K562 (cell line): ENCODE measurements around the gene NECTIN4. TPM values are rescaled to one million over a fixed set of nuclear protein-coding genes. Genes with fewer than 3 reads are reported as not detected.

Experiments
- ATAC-seq: fragments of 200-7000 bp; cut with Tn5 transposase; 3 replicates; pipeline ENCODE4 v1.9.1; 2020; ENCODE audit warnings: moderate library complexity
- BruUV-seq: library from RNA; stranded (reverse); fragments of 400-500 nt; replicated peaks from 2 replicates; lab custom pipeline; 2021; lab: Mats Ljungman, UMichigan
- CTCF ChIA-PET: fragments of 300-600 bp; formaldehyde crosslinking; extraction: SDS; loops from one replicate; lab custom pipeline; 2021; ENCODE audit warnings: low intra/inter-chr PET ratio; lab: Yijun Ruan, JAX
- POLR2A ChIA-PET: fragments of 300-600, 350-650 bp; sonication (Branson Sonifier 250); formaldehyde crosslinking; extraction: SDS; loops from one replicate; lab custom pipeline; 2021; ENCODE audit warnings: antibody characterized with exemption, inconsistent platforms; lab: Yijun Ruan, JAX
- DNase-seq, 4 experiments: peaks; one replicate each; pipeline versions ENCODE4 v3.0.0 to v3.0.0-alpha.2; 2011 to 2018; ENCODE audit warnings: low spot score in 3 of 4, mixed read lengths in 3 of 4; ENCODE audit errors: extremely low read depth in 1 of 4
- FAIRE-seq: peaks from 2 replicates; lab custom pipeline; 2011; peaks lifted over from hg19 to GRCh38; lab: Jason Lieb, UNC
- H2AFZ ChIP-seq: 2 replicates; pipeline ENCODE4 v1.6.0; 2011; ENCODE audit warnings: low read depth, low read length, control low read depth, inconsistent platforms
- H3K27ac ChIP-seq: fragments of 200-600 bp; 3 replicates; pipeline ENCODE4 v1.8.0; 2011; ENCODE audit warnings: low read depth, mild to moderate bottlenecking, control low read depth, inconsistent platforms, low read length, moderate library complexity, mixed read lengths; ENCODE audit errors: extremely low read depth
- H3K27me3 ChIP-seq, 2 experiments: fragments of 300-600 bp in 1 of 2; 2 replicates in 1 of 2; 3 replicates in 1 of 2; pipeline versions ENCODE4 v1.6.0 to v1.8.0; 2011; ENCODE audit warnings: inconsistent platforms in 2 of 2, low read length in 2 of 2, mild to moderate bottlenecking in 1 of 2, mixed read lengths in 1 of 2, moderate library complexity in 1 of 2; ENCODE audit not compliant: control insufficient read depth in 2 of 2, insufficient read depth in 2 of 2
- H3K36me3 ChIP-seq: fragments of 300-600 bp; 3 replicates; pipeline ENCODE4 v1.8.0; 2011; ENCODE audit warnings: mild to moderate bottlenecking, low read length, inconsistent platforms; ENCODE audit not compliant: control insufficient read depth, insufficient read depth
- H3K4me1 ChIP-seq, 2 experiments: fragments of 200-600 bp in 1 of 2; replicated peaks in 1 of 2; 2 replicates in 1 of 2; 3 replicates in 1 of 2; pipeline versions ENCODE4 v1.5.1 to v1.8.0; 2011; ENCODE audit warnings: inconsistent platforms in 2 of 2, low read length in 2 of 2, mild to moderate bottlenecking in 1 of 2, mixed read lengths in 1 of 2, moderate library complexity in 1 of 2; ENCODE audit not compliant: control insufficient read depth in 2 of 2, insufficient read depth in 2 of 2
- H3K4me2 ChIP-seq: 2 replicates; pipeline ENCODE4 v1.6.1; 2011; ENCODE audit warnings: low read length, control low read depth, inconsistent platforms, mixed read lengths; ENCODE audit not compliant: insufficient read depth
- H3K4me3 ChIP-seq: fragments of 200-600 bp; sonication (generic), shearing (Covaris generic); 2 replicates; pipeline ENCODE4 v1.5.1; 2016; ENCODE audit warnings: control low read depth, inconsistent platforms
- H3K79me2 ChIP-seq: fragments of 200-600 bp; 3 replicates; pipeline ENCODE4 v1.8.0; 2011; ENCODE audit warnings: low read length, inconsistent platforms; ENCODE audit not compliant: control insufficient read depth, insufficient read depth
- H3K9ac ChIP-seq, 2 experiments: 2 replicates each; pipeline versions ENCODE4 v1.6.0 to v1.6.1; 2011; ENCODE audit warnings: low read depth in 2 of 2, low read length in 2 of 2, control low read depth in 1 of 2, inconsistent platforms in 1 of 2, mild to moderate bottlenecking in 1 of 2, mixed read lengths in 1 of 2; ENCODE audit not compliant: insufficient read depth in 1 of 2
- H3K9me1 ChIP-seq: one replicate; pipeline ENCODE4 v1.6.0; 2011; ENCODE audit warnings: inconsistent platforms, mild to moderate bottlenecking, low read length, moderate library complexity; ENCODE audit not compliant: control insufficient read depth, insufficient read depth
- H3K9me3 ChIP-seq: replicated peaks from 2 replicates; pipeline ENCODE4 v1.5.1; 2011; ENCODE audit warnings: low read depth, low read length, inconsistent platforms; ENCODE audit not compliant: control insufficient read depth, insufficient read depth
- H4K20me1 ChIP-seq: replicated peaks from 2 replicates; pipeline ENCODE4 v1.6.1; 2011; ENCODE audit warnings: low read length, inconsistent platforms, mixed read lengths; ENCODE audit not compliant: control insufficient read depth, insufficient read depth
- CAMTA2 ChIP-seq: fragments of 250-450 bp; sonication (Bioruptor Pico); conservative IDR thresholded peaks from 2 replicates; pipeline ENCODE4 v1.5.1; 2022
- CC2D1A ChIP-seq: fragments of 450-650 bp; IDR thresholded peaks from 2 replicates; pipeline ENCODE4 v1.6.1; 2017; ENCODE audit warnings: mild to moderate bottlenecking
- FOXK1 ChIP-seq: sonication (generic); formaldehyde crosslinking; IDR thresholded peaks from 2 replicates; pipeline ENCODE4 v1.8.0; 2022; ENCODE audit warnings: missing genetic modification reagents, mild to moderate bottlenecking, borderline replicate concordance
- GTF2E2 ChIP-seq: fragments of 200-800 bp; sonication (Bioruptor generic); IDR thresholded peaks from 2 replicates; pipeline ENCODE4 v1.6.1; 2016; ENCODE audit warnings: missing genetic modification characterization, missing compliant biosample characterization
- MCM2 ChIP-seq: fragments of 450-650 bp; IDR thresholded peaks from 2 replicates; pipeline ENCODE4 v1.6.1; 2017; ENCODE audit warnings: low read depth, mild to moderate bottlenecking
- MTA1 ChIP-seq: fragments of 450-650 bp; IDR thresholded peaks from 2 replicates; pipeline ENCODE4 v1.6.1; 2017; ENCODE audit warnings: borderline replicate concordance
- PCBP1 ChIP-seq: fragments of 200-400 bp; formaldehyde crosslinking; IDR thresholded peaks from 2 replicates; pipeline ENCODE4 v1.6.1; 2018; ENCODE audit warnings: mild to moderate bottlenecking, low read depth, low read length; ENCODE audit not compliant: poor library complexity, severe bottlenecking
- SAFB ChIP-seq: fragments of 200-400 bp; formaldehyde crosslinking; IDR thresholded peaks from 2 replicates; pipeline ENCODE4 v1.6.1; 2017; ENCODE audit warnings: low read depth, low read length, borderline replicate concordance
- SMARCA5 ChIP-seq: fragments of 450-650 bp; IDR thresholded peaks from 2 replicates; pipeline ENCODE4 v1.6.1; 2016
- SPI1 ChIP-seq: IDR thresholded peaks from 2 replicates; pipeline ENCODE4 v1.6.1; 2011; ENCODE audit warnings: low read depth, low read length, control low read depth, borderline replicate concordance
- TGIF2 ChIP-seq: sonication (generic); formaldehyde crosslinking; IDR thresholded peaks from 2 replicates; pipeline ENCODE4 v1.8.1; 2022; ENCODE audit warnings: mild to moderate bottlenecking, missing genetic modification reagents, moderate library complexity
- TOE1 ChIP-seq, 2 experiments: fragments of 450-650 bp in 1 of 2; sonication (generic) in 1 of 2; formaldehyde crosslinking in 1 of 2; IDR thresholded peaks; 2 replicates each; pipeline versions ENCODE4 v1.7.1 to v1.8.0; 2016 to 2022; ENCODE audit warnings: borderline replicate concordance in 2 of 2, mild to moderate bottlenecking in 2 of 2, antibody characterized with exemption in 1 of 2, inconsistent platforms in 1 of 2, low read depth in 1 of 2, missing genetic modification reagents in 1 of 2, moderate library complexity in 1 of 2
- WHSC1 ChIP-seq: IDR thresholded peaks from one replicate; pipeline ENCODE4 v1.6.1; 2012; ENCODE audit warnings: low read length, control low read depth, inconsistent platforms
- ZNF24 ChIP-seq: fragments of 450-650 bp; IDR thresholded peaks from 2 replicates; pipeline ENCODE4 v1.6.1; 2016
- ZNF253 ChIP-seq: fragments of 250-450 bp; sonication (Bioruptor Pico); conservative IDR thresholded peaks from 2 replicates; pipeline ENCODE4 v1.6.1; 2021; ENCODE audit warnings: mild to moderate bottlenecking
- WGBS: fragments of 100-300 bp; shearing (Covaris generic); methylation state at CpG from one replicate; pipeline ENCODE4 v1.1.6; 2016; ENCODE audit warnings: low coverage, mixed read lengths; ENCODE audit not compliant: insufficient coverage; ENCODE audit errors: missing lambda C conversion rate; 5-methylcytosine and 5-hydroxymethylcytosine counted together
- in situ Hi-C: fragments of 300-500 bp; cut with MboI; formaldehyde crosslinking; loops from 4 replicates; pipeline ENCODE4 v1.15.0; 2018; ENCODE audit warnings: inconsistent platforms, mixed read lengths
- intact Hi-C: fragments of 100-400 bp; cut with micrococcal nuclease; formaldehyde crosslinking; loops from 2 replicates; pipeline ENCODE4 v1.14.2; 2022
- polyA plus RNA-seq, 8 experiments: library from polyadenylated mRNA; depleted of rRNA in 4 of 8; stranded (reverse) in 5 of 8; unstranded in 3 of 8; fragments of >200 nt; fragmentation: Nextera tagmentation in 2 of 8; fragmentation: Illumina TruSeq in 1 of 8; extraction: Ambion mirVana in 2 of 8; extraction: Trizol in 1 of 8; gene quantifications; 2 replicates each; pipeline versions ENCODE4 v1.2.1 to v1.2.3, GENCODE V29; 2011 to 2014; ENCODE audit warnings: inconsistent platforms in 1 of 8, missing spikeins in 1 of 8
- total RNA-seq, 7 experiments: library from RNA; depleted of rRNA in 6 of 7; stranded (reverse); fragments of >200 nt in 6 of 7; fragmentation: Illumina TruSeq in 2 of 7; extraction: Trizol in 2 of 7; gene quantifications; 2 replicates each; pipeline versions ENCODE4 v1.2.1 to v1.2.3, GENCODE V29; 2011 to 2021; ENCODE audit warnings: low replicate concordance in 1 of 7
- TF ChIP-seq, protein P1 (sequence below): fragments of 250-450 bp; sonication (Bioruptor Pico); IDR thresholded peaks from 2 replicates; pipeline ENCODE4 v1.5.0; 2021
- TF ChIP-seq, protein P2 (sequence below): sonication (generic); formaldehyde crosslinking; IDR thresholded peaks from 2 replicates; pipeline ENCODE4 v1.8.0; 2023; ENCODE audit warnings: missing genetic modification reagents, mild to moderate bottlenecking, borderline replicate concordance

NECTIN4 gene
- total and polyA plus RNA-seq, 9 of the 15 experiments (the other 6 are each of a cell fraction or from before 2014, with no cell fraction given), result 0.01 to 0.09 TPM; not detected in 7

DNA sequence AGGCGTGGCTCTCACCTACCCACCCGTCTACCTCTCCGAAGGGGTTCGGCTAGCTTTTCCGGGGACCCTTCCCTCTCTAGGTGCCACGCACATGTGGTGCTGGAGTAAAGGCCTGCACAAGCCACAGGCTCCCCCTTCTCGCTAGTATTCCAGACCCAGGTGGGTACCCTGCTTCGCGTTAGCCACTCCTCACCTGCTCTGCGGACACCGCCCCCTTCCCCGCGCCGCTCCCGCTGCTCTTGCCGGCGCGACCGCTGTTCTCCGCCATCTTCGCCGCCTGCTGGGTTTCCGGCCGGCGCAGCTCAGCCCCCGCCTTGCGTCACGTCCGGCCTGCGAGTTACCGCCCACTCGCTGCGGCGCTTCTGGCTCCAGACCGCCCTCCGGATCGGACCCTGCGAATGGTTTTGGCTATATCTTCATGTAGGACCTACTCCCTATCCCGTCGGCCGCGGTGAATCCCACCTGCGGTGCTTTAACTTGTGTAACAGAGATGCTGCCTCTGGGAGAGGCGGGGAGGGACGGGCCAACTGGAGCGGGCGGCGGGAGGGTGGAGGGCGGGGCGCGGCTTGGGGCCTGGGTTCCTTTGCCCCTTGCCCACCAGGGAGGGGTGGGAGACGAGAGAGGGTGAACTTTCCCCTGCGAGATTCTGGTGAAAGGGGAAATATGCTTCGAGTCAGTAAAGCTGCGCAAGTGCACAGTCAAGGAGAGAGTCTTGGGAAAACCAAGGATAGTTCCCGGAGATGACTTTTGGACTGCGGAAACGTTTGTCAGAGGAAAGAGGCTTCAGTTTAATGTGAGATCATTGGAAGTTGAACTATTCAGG, 28.6 kb upstream of the NECTIN4 start, which contains the start of the genes NIT1 and PFDN2:
TSS of gene NIT1 (plus strand) at position 347 of the 823 bp plus-strand sequence. CDS start at position 419, 72 bp downstream.
TSS of gene PFDN2 (minus strand) at position 279 of the 823 bp plus-strand sequence. CDS start at position 268, 11 bp downstream.
- no peaks in the 10 kb centered on the region; the same call in 1 of the 2 replicates for H4K20me1 ChIP-seq
- peak within 1 kb of the TSS; percentile 81 for H3K4me3 ChIP-seq
- intact Hi-C loops (loop anchor here (2.0 kb wide), 1 partner anchor 49 kb away; the partner anchor contains the start of gene PPOX), in situ Hi-C loops (no loop called here)
- H3K27me3 ChIP-seq, result no peaks in the 10 kb centered on the region; a peak in 1 of 5 replicates
- ChIA-PET POLR2A (interaction anchor here (0.6 to 5.3 kb wide), 10 partner anchors 9 to 905 kb away, joined by 3 to 39 read pairs (median 3); partner anchors contain the start of genes DEDD, NDUFS2 and PPOX), CTCF (no interaction called here)
- FAIRE-seq, result peak; percentile 91
- H3K4me2 ChIP-seq, result peak within 1 kb of the TSS; percentile 98
- H3K9me1 ChIP-seq, result no peaks in the 10 kb centered on the region
- WGBS, result under 1% methylated on average over 52 of the region's 58 CpGs
- peaks cover 74% of the 10 kb centered on the region for H3K79me2 ChIP-seq
- DNase-seq, result peak; percentile 85 to 93 (median 88)
- BruUV-seq, result no TSS peak
- ATAC-seq, result peak; percentile 83
- H3K27ac ChIP-seq, result peak within 1 kb of the TSS; percentile 95
- H2AFZ ChIP-seq, result peak within 1 kb of the TSS; percentile 82
- H3K9me3 ChIP-seq, result no peaks in the 10 kb centered on the region
- peak within 1 kb of the TSS; percentile 97 to 99 for H3K9ac ChIP-seq
- peaks cover 74% of the 10 kb centered on the region for H3K36me3 ChIP-seq
- H3K4me1 ChIP-seq, result peaks cover 28 to 44% of the 10 kb centered on the region in 2 experiments
- TF ChIP-seq WHSC1 (no peak), GTF2E2 (tag) (peak; percentile 73; the same call in 1 of the 2 replicates), MTA1 (no peak), SPI1 (no peak), PCBP1 (no peak), CAMTA2 (CRISPR knock-in tag) (no peak), TGIF2 (no peak), CC2D1A (no peak), ZNF253 (CRISPR knock-in tag) (no peak), SAFB (no peak), ZNF24 (no peak), MCM2 (no peak), TOE1 (IDR thresholded peaks at IDR 0.05; ENCODE audit: borderline replicate concordance) (no peak), TOE1 (CRISPR knock-in tag; IDR thresholded peaks at IDR 0.05; ENCODE audit: borderline replicate concordance, low read depth) (no peak), FOXK1 (no peak), SMARCA5 (no peak)
- TF ChIP-seq, protein P1, sequence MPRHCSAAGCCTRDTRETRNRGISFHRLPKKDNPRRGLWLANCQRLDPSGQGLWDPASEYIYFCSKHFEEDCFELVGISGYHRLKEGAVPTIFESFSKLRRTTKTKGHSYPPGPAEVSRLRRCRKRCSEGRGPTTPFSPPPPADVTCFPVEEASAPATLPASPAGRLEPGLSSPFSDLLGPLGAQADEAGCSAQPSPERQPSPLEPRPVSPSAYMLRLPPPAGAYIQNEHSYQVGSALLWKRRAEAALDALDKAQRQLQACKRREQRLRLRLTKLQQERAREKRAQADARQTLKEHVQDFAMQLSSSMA (CRISPR knock-in tag), result no peak
- TF ChIP-seq, protein P2, sequence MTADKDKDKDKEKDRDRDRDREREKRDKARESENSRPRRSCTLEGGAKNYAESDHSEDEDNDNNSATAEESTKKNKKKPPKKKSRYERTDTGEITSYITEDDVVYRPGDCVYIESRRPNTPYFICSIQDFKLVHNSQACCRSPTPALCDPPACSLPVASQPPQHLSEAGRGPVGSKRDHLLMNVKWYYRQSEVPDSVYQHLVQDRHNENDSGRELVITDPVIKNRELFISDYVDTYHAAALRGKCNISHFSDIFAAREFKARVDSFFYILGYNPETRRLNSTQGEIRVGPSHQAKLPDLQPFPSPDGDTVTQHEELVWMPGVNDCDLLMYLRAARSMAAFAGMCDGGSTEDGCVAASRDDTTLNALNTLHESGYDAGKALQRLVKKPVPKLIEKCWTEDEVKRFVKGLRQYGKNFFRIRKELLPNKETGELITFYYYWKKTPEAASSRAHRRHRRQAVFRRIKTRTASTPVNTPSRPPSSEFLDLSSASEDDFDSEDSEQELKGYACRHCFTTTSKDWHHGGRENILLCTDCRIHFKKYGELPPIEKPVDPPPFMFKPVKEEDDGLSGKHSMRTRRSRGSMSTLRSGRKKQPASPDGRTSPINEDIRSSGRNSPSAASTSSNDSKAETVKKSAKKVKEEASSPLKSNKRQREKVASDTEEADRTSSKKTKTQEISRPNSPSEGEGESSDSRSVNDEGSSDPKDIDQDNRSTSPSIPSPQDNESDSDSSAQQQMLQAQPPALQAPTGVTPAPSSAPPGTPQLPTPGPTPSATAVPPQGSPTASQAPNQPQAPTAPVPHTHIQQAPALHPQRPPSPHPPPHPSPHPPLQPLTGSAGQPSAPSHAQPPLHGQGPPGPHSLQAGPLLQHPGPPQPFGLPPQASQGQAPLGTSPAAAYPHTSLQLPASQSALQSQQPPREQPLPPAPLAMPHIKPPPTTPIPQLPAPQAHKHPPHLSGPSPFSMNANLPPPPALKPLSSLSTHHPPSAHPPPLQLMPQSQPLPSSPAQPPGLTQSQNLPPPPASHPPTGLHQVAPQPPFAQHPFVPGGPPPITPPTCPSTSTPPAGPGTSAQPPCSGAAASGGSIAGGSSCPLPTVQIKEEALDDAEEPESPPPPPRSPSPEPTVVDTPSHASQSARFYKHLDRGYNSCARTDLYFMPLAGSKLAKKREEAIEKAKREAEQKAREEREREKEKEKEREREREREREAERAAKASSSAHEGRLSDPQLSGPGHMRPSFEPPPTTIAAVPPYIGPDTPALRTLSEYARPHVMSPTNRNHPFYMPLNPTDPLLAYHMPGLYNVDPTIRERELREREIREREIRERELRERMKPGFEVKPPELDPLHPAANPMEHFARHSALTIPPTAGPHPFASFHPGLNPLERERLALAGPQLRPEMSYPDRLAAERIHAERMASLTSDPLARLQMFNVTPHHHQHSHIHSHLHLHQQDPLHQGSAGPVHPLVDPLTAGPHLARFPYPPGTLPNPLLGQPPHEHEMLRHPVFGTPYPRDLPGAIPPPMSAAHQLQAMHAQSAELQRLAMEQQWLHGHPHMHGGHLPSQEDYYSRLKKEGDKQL, result no peak
